Measurements from ENCODE around the gene IL1RAPL2.
A peak's percentile ranks its signal among the peaks of the same experiment; 100 is the strongest.

Gene IL1RAPL2

GRCh38 chrX:105375816-105376215 is 809.8 kb downstream of the IL1RAPL2 start:
- DNase-seq (ENCODE audit: low read depth): peak; percentile 71
- TF ChIP-seq CTCF (conservative IDR thresholded peaks at IDR 0.05; ENCODE audit: low read depth, low read length): no peak
- H3K4me3 ChIP-seq (ENCODE audit: low read length): no peak overlapping the region

- no peak for DNase-seq (ENCODE audit: low read depth)
- H3K4me3 ChIP-seq (ENCODE audit: low read length): no peak overlapping the region
- no peak for TF ChIP-seq CTCF (conservative IDR thresholded peaks at IDR 0.05; ENCODE audit: low read depth, low read length)
These were observed 858.7 kb downstream of the IL1RAPL2 start for GRCh38 chrX:105424729-105425128.

- TF ChIP-seq CTCF (conservative IDR thresholded peaks at IDR 0.05; ENCODE audit: low read depth, low read length): no peak
- H3K4me3 ChIP-seq (ENCODE audit: low read length): no peak overlapping the region
- DNase-seq (ENCODE audit: low read depth): no peak
These were observed 885.4 kb downstream of the IL1RAPL2 start for GRCh38 chrX:105451401-105451800.

GRCh38 chrX:105458846-105459245 is 892.8 kb downstream of the IL1RAPL2 start:
- TF ChIP-seq CTCF (conservative IDR thresholded peaks at IDR 0.05; ENCODE audit: low read depth, low read length): no peak
- H3K4me3 ChIP-seq (ENCODE audit: low read length): no peak overlapping the region
- DNase-seq (ENCODE audit: low read depth): no peak

GRCh38 chrX:105460376-105460775 is 894.4 kb downstream of the IL1RAPL2 start:
- peak; percentile 64 for DNase-seq (ENCODE audit: low read depth)
- H3K4me3 ChIP-seq (ENCODE audit: low read length): no peak overlapping the region
- no peak for TF ChIP-seq CTCF (conservative IDR thresholded peaks at IDR 0.05; ENCODE audit: low read depth, low read length)

GRCh38 chrX:105461016-105461415 is 895.0 kb downstream of the IL1RAPL2 start:
- DNase-seq (ENCODE audit: low read depth): no peak
- no peak for TF ChIP-seq CTCF (conservative IDR thresholded peaks at IDR 0.05; ENCODE audit: low read depth, low read length)
- H3K4me3 ChIP-seq (ENCODE audit: low read length): no peak overlapping the region

- H3K4me3 ChIP-seq (ENCODE audit: low read length): no peak overlapping the region
- no peak for DNase-seq (ENCODE audit: low read depth)
- TF ChIP-seq CTCF (conservative IDR thresholded peaks at IDR 0.05; ENCODE audit: low read depth, low read length): no peak
These were observed 896.2 kb downstream of the IL1RAPL2 start for GRCh38 chrX:105462186-105462585.

All from retinal pigment epithelial cell (primary cell).